Diencephalon (tissue), 1 donor: Measurements from ENCODE around the gene GRIA3. TPM values are rescaled to one million over a fixed set of nuclear protein-coding genes. Genes with fewer than 3 reads are reported as not detected.

ENCODE experiments used
- total RNA-seq: library from RNA; depleted of rRNA; stranded (reverse); fragments of >200 nt; gene quantifications from one replicate; pipeline ENCODE4 v1.2.3, GENCODE V29; 2014

Gene GRIA3
- total RNA-seq = 38.5 TPM

GRCh38 chrX:123184219-123184865, at the start of gene GRIA3:
TSS of gene GRIA3 (plus strand) at chrX:123184278. CDS start at chrX:123184536, 258 bp downstream.

